ENCODE results near the gene ABCC2. TPM values are rescaled to one million over a fixed set of nuclear protein-coding genes. Genes with fewer than 3 reads are reported as not detected.
A peak's percentile ranks its signal among the peaks of the same experiment; 100 is the strongest.
"Not testable (repeated sequence)": the region's sequence is repeated elsewhere in the genome, so short reads cannot be mapped to it uniquely, and the experiment has no call there.

ABCC2 gene
- total and polyA plus RNA-seq, 4 experiments from 2014 or later, result 0.72 to 6.7 (median 3.8) TPM

DNA sequence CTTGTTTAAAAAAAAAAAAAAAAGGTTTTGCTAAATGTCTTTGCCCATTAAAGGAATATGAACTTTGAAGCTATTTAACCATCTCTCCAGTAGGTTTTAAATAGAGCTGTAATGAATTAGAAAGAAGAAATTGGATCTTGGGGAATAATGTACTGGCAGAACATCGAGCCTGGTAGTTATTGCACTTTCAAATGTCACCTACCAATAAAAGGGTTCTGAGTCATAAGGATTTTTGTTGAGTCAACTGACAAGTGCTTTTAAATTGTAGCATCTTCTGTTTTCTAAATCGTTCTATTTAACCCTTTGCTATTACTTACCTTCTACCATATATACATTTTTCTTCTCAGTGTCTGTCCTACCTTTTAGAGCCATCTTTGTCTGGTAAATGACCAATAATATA, 39.7 kb upstream of the ABCC2 start:
- peaks cover 76 to 83% of the 10 kb centered on the region in 2 donors for H3K36me3 Mint-ChIP-seq
- peaks cover 14 to 27% (median 18%) of the 10 kb centered on the region in 4 donors for H3K4me1 Mint-ChIP-seq
- no peaks in the 10 kb centered on the region for H3K27me3 ChIP-seq (ENCODE audit: insufficient read depth, low read length)
- no peak overlapping the region for H3K4me3 Mint-ChIP-seq
- H3K27ac ChIP-seq (ENCODE audit: low read depth, low read length), result no peak overlapping the region
- H3K4me1 ChIP-seq (ENCODE audit: insufficient read depth, low read length), result no peaks in the 10 kb centered on the region
- H3K9me3 ChIP-seq (ENCODE audit: control insufficient read depth in 1 of 2, low read length in 2 of 2), result no peaks in the 10 kb centered on the region
- H3K4me3 ChIP-seq (ENCODE audit: low read length in 2 of 2), result no peak overlapping the region
- H3K36me3 ChIP-seq (ENCODE audit: insufficient read depth, low read length), result peaks cover 57% of the 10 kb centered on the region
- ChIA-PET POLR2A (ENCODE audit: partially characterized antibody) (no interaction called here), CTCF (ENCODE audit: partially characterized antibody) (no interaction called here)
- no peaks in the 10 kb centered on the region for H3K27me3 Mint-ChIP-seq
- H3K27ac Mint-ChIP-seq, result no peak overlapping the region
- H3K9me3 Mint-ChIP-seq, result peaks cover 0 to 24% (median 18%) of the 10 kb centered on the region in 8 donors
- intact Hi-C loops (cut with micrococcal nuclease), result no loop called here
- DNase-seq, result no peak

DNA sequence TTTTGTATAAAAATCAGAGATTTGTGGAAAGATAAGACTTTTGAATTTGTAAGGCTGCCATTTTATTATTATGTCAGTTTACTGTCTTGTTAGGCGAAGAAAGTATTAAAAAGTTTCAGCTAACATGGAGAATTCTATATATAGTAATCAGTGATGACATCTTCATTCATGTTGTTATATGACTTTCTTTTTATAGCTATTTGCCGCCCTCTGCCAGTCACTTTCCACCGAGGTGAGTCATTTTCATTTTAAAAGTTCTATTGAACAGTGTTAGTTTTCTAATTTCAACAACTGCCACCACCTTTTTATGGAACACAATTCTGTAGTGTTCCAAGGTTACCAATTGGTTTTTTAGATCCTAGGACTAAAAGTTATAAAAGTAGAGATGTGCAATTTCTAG, 38.6 kb upstream of the ABCC2 start:
- ChIA-PET CTCF (ENCODE audit: partially characterized antibody) (interaction anchor here (1.1 kb wide), 1 partner anchor 9 kb away, joined by 3 read pairs; no protein-coding TSS in a partner anchor), POLR2A (ENCODE audit: partially characterized antibody) (interaction anchor here (1.6 kb wide), 1 partner anchor 12 kb away, joined by 6 read pairs; the partner anchor contains the start of genes COX15 and CUTC)
- Histone ChIP-seq H3K9me3 (ENCODE audit: control insufficient read depth in 1 of 2, low read length in 2 of 2) (no peaks in the 10 kb centered on the region), H3K27me3 (ENCODE audit: insufficient read depth, low read length) (no peaks in the 10 kb centered on the region), H3K36me3 (ENCODE audit: insufficient read depth, low read length) (peaks cover 69% of the 10 kb centered on the region), H3K4me3 (ENCODE audit: low read length in 2 of 2) (no peak overlapping the region), H3K4me1 (ENCODE audit: insufficient read depth, low read length) (no peaks in the 10 kb centered on the region), H3K27ac (ENCODE audit: low read depth, low read length) (no peak overlapping the region)
- H3K4me3 Mint-ChIP-seq, result no peak overlapping the region
- peaks cover 14 to 22% (median 20%) of the 10 kb centered on the region in 4 donors for H3K4me1 Mint-ChIP-seq
- H3K27me3 Mint-ChIP-seq, result no peaks in the 10 kb centered on the region
- no peak overlapping the region for H3K27ac Mint-ChIP-seq
- peaks cover 0 to 24% (median 18%) of the 10 kb centered on the region in 8 donors for H3K9me3 Mint-ChIP-seq
- no peak for DNase-seq
- intact Hi-C loops (cut with micrococcal nuclease), result no loop called here
- peaks cover 76 to 88% of the 10 kb centered on the region in 2 donors for H3K36me3 Mint-ChIP-seq

DNA sequence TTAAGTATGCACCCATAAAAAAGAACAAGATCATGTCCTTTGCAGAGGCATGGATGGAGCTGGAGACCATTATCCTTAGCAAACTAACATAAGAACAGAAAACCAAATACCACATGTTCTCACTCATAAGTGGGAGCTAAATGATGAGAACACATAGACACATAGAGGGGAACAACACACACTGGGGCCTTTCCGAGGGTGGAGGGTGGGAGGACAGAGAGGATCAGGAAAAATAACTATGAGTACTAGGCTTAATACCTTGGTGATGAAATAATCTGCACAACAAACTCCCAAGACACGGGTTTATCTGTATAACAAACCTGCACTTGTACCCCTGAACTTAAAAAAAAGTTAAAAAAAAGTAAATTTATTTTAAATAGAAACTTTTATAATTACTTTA, 36.3 kb upstream of the ABCC2 start:
- H3K4me1 Mint-ChIP-seq, result peaks cover 12 to 25% (median 18%) of the 10 kb centered on the region in 4 donors
- H3K27me3 ChIP-seq (ENCODE audit: insufficient read depth, low read length); H3K4me3 Mint-ChIP-seq; DNase-seq; H3K4me3 ChIP-seq (ENCODE audit: low read length in 2 of 2); H3K9me3 Mint-ChIP-seq; H3K9me3 ChIP-seq (ENCODE audit: control insufficient read depth in 1 of 2, low read length in 2 of 2); H3K27me3 Mint-ChIP-seq; H3K4me1 ChIP-seq (ENCODE audit: insufficient read depth, low read length); CTCF ChIA-PET (ENCODE audit: partially characterized antibody); intact Hi-C loops (cut with micrococcal nuclease); H3K27ac ChIP-seq (ENCODE audit: low read depth, low read length); POLR2A ChIA-PET (ENCODE audit: partially characterized antibody): not testable (repeated sequence)
- H3K36me3 Mint-ChIP-seq, result peaks cover 70 to 84% of the 10 kb centered on the region in 2 donors
- H3K27ac Mint-ChIP-seq, result peak overlapping the region in 2 of 7 donors; percentile 68 to 74
- peaks cover 60% of the 10 kb centered on the region for H3K36me3 ChIP-seq (ENCODE audit: insufficient read depth, low read length)

DNA sequence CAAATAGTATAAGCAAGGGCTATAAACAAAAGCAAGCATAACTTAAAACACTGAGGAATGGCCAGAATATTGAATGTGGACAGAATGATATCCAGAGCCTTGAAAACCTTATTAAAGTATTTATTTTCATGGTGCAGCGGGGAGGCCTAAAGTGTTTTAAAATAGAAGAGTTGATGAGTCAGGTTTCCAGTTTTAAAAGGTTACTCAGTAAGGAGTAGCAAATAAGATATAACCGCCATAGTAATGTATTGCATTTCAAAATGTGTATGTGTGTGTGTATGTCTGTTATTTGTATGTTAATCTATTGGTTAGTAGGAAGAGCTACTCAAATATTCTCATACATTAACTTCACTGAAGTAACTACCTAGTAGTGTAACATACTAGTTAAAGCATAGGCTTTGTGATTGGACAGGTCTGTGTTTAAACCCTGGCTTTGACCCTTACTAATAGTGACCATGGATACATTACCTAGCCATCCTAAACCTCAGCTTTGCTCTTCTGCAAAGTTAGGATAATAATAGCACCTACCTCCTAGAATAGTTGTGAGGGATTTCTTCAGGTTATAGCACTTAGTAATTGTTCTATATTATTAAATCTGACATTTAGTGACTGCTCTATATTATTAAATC, 33.5 kb upstream of the ABCC2 start:
- intact Hi-C loops (cut with micrococcal nuclease), result no loop called here
- ChIA-PET CTCF (ENCODE audit: partially characterized antibody) (no interaction called here), POLR2A (ENCODE audit: partially characterized antibody) (no interaction called here)
- DNase-seq, result no peak
- peaks cover 49% of the 10 kb centered on the region for H3K36me3 ChIP-seq (ENCODE audit: insufficient read depth, low read length)
- H3K9me3 ChIP-seq (ENCODE audit: control insufficient read depth in 1 of 2, low read length in 2 of 2), result no peaks in the 10 kb centered on the region
- H3K27me3 ChIP-seq (ENCODE audit: insufficient read depth, low read length), result no peaks in the 10 kb centered on the region
- peak overlapping the region in 1 of 7 donors; percentile 60 for H3K27ac Mint-ChIP-seq
- H3K27me3 Mint-ChIP-seq, result no peaks in the 10 kb centered on the region
- H3K36me3 Mint-ChIP-seq, result peaks cover 55 to 81% of the 10 kb centered on the region in 2 donors
- no peak overlapping the region for H3K4me3 Mint-ChIP-seq
- H3K27ac ChIP-seq (ENCODE audit: low read depth, low read length), result no peak overlapping the region
- no peaks in the 10 kb centered on the region for H3K4me1 ChIP-seq (ENCODE audit: insufficient read depth, low read length)
- H3K9me3 Mint-ChIP-seq, result no peaks in the 10 kb centered on the region
- H3K4me1 Mint-ChIP-seq, result peaks cover 3 to 12% (median 8%) of the 10 kb centered on the region in 4 donors
- H3K4me3 ChIP-seq (ENCODE audit: low read length in 2 of 2), result no peak overlapping the region

DNA sequence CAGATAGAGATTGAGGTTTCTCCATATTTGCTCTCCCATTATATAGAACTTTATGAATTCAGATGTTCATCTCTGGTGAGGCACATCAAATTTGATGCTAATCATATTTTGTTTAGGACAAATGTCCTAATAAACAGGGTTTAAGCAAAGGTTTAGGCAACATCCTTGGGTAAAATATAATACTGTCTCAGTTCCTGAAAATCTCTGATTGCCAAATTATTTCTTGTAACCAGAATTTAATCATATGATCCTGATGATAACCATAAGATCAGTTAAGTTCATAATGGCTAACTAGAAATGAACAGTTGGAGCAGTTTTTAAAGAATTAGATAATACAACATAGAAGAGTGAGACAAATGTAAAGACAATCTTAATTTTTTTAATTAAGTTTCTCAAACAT, 31.8 kb upstream of the ABCC2 start:
- POLR2A ChIA-PET (ENCODE audit: partially characterized antibody), result no interaction called here

DNA sequence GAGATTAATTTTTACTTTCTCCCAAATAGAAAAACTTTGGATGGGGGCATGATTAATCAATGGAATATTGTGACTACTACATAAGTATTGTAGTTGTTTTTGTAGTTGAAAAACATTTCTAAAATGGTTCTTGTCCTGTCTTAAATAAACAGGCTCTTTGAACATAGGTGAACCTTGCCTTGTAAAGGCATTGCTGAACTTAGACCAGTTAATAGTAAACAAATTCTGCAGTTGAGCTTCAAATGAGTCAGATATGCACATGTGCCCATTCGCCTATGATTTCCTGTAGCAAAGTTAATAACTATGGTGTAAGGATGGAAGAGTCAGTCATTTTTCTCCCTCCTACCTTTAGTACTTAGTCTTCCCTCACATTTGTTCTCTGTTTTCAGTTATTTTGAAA, 27.8 kb upstream of the ABCC2 start:
- no peaks in the 10 kb centered on the region for H3K27me3 Mint-ChIP-seq
- Histone ChIP-seq H3K4me1 (ENCODE audit: insufficient read depth, low read length) (no peaks in the 10 kb centered on the region), H3K4me3 (ENCODE audit: low read length in 2 of 2) (no peak overlapping the region), H3K9me3 (ENCODE audit: control insufficient read depth in 1 of 2, low read length in 2 of 2) (no peaks in the 10 kb centered on the region), H3K36me3 (ENCODE audit: insufficient read depth, low read length) (peaks cover 58% of the 10 kb centered on the region), H3K27ac (ENCODE audit: low read depth, low read length) (no peak overlapping the region), H3K27me3 (ENCODE audit: insufficient read depth, low read length) (no peaks in the 10 kb centered on the region)
- no peak overlapping the region for H3K4me3 Mint-ChIP-seq
- ChIA-PET CTCF (ENCODE audit: partially characterized antibody) (no interaction called here), POLR2A (ENCODE audit: partially characterized antibody) (no interaction called here)
- H3K36me3 Mint-ChIP-seq, result peaks cover 79 to 86% of the 10 kb centered on the region in 2 donors
- intact Hi-C loops (cut with micrococcal nuclease), result no loop called here
- H3K27ac Mint-ChIP-seq, result no peak overlapping the region
- no peak for DNase-seq
- H3K4me1 Mint-ChIP-seq, result peaks cover 0 to 2% (median under 1%) of the 10 kb centered on the region in 4 donors
- H3K9me3 Mint-ChIP-seq, result no peaks in the 10 kb centered on the region

More for the DNA sequence above, 31.8 kb upstream of the ABCC2 start:
- DNase-seq, result no peak
- Histone ChIP-seq H3K4me3 (ENCODE audit: low read length in 2 of 2) (no peak overlapping the region), H3K9me3 (ENCODE audit: control insufficient read depth in 1 of 2, low read length in 2 of 2) (no peaks in the 10 kb centered on the region), H3K36me3 (ENCODE audit: insufficient read depth, low read length) (peaks cover 57% of the 10 kb centered on the region), H3K27ac (ENCODE audit: low read depth, low read length) (no peak overlapping the region), H3K4me1 (ENCODE audit: insufficient read depth, low read length) (no peaks in the 10 kb centered on the region), H3K27me3 (ENCODE audit: insufficient read depth, low read length) (no peaks in the 10 kb centered on the region)
- Mint-ChIP-seq H3K27me3 (no peaks in the 10 kb centered on the region), H3K4me3 (no peak overlapping the region), H3K27ac (no peak overlapping the region), H3K4me1 (peaks cover 0 to 11% (median 6%) of the 10 kb centered on the region in 4 donors), H3K9me3 (no peaks in the 10 kb centered on the region), H3K36me3 (peaks cover 66 to 80% of the 10 kb centered on the region in 2 donors)
- intact Hi-C loops (cut with micrococcal nuclease), result no loop called here
- CTCF ChIA-PET (ENCODE audit: partially characterized antibody), result no interaction called here

DNA sequence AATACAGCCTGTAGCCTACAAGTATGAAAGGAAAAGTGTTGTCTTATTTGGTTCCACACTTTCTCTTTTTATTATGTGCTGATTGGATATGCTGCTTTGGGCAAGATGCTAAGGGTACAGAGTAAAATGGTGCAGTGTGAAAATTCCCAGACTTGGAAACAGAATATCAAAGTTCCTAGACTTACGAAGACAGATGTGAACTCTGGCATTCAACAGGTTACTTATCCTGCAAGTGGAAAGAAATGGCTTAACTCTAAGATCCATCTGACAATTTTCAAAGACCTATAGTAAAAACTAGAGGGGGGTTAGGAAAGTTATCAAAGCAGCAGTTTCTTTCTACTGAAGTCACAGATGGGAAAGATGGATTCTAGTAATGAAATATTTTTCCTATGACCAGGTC, 26.3 kb upstream of the ABCC2 start:
- Histone ChIP-seq H3K4me3 (ENCODE audit: low read length in 2 of 2) (no peak overlapping the region), H3K9me3 (ENCODE audit: control insufficient read depth in 1 of 2, low read length in 2 of 2) (no peaks in the 10 kb centered on the region), H3K4me1 (ENCODE audit: insufficient read depth, low read length) (no peaks in the 10 kb centered on the region), H3K36me3 (ENCODE audit: insufficient read depth, low read length) (peaks cover 68% of the 10 kb centered on the region), H3K27me3 (ENCODE audit: insufficient read depth, low read length) (no peaks in the 10 kb centered on the region), H3K27ac (ENCODE audit: low read depth, low read length) (no peak overlapping the region)
- CTCF ChIA-PET (ENCODE audit: partially characterized antibody), result no interaction called here
- Mint-ChIP-seq H3K27ac (no peak overlapping the region), H3K36me3 (peaks cover 79 to 88% of the 10 kb centered on the region in 2 donors), H3K4me3 (no peak overlapping the region), H3K27me3 (no peaks in the 10 kb centered on the region), H3K4me1 (no peaks in the 10 kb centered on the region), H3K9me3 (peaks cover 0 to 2% (median 0%) of the 10 kb centered on the region in 8 donors)
- POLR2A ChIA-PET (ENCODE audit: partially characterized antibody), result no interaction called here
- no peak for DNase-seq
- intact Hi-C loops (cut with micrococcal nuclease), result no loop called here

All from CD4-positive, alpha-beta memory T cell (primary cell).